ENCODE measurements around the gene CPNE5.

The CPNE5 gene

GRCh38 chr6:36867471-36868224 is 28.4 kb upstream of the CPNE5 start:
- H3K36me3 ChIP-seq (replicated peaks; ENCODE audit: low read depth, low read length): peaks cover 59% of the 10 kb centered on the region
- H2AFZ ChIP-seq (ENCODE audit: low read depth, low read length): no peak overlapping the region
- H3K27me3 ChIP-seq (ENCODE audit: low read depth, low read length): no peaks in the 10 kb centered on the region
- TF ChIP-seq EZH2phosphoT487 (IDR thresholded peaks at IDR 0.05; ENCODE audit: low read depth): no peak
- H3K79me2 ChIP-seq (ENCODE audit: low read length): peaks cover 82% of the 10 kb centered on the region
- 0 out of 2 replicates have a peak, but pooled peaks cover 7% of the 10 kb centered on the region for H4K20me1 ChIP-seq (ENCODE audit: insufficient read depth, low read length)
- no peaks in the 10 kb centered on the region for H3K9me3 ChIP-seq (ENCODE audit: insufficient read depth, low read length)
- H3K4me3 ChIP-seq (ENCODE audit: low read length): no peak overlapping the region
- H3K4me1 ChIP-seq (ENCODE audit: low read length): no peaks in the 10 kb centered on the region
- H3K27ac ChIP-seq (ENCODE audit: low read length): no peak overlapping the region
- no peak overlapping the region for H3K4me2 ChIP-seq (ENCODE audit: low read length)
- H3K9ac ChIP-seq (ENCODE audit: low read length): no peak overlapping the region

GRCh38 chr6:36865835-36866234 is 26.6 kb upstream of the CPNE5 start:
- Histone ChIP-seq H3K4me3 (ENCODE audit: low read length) (no peak overlapping the region), H3K36me3 (replicated peaks; ENCODE audit: low read depth, low read length) (peaks cover 66% of the 10 kb centered on the region), H2AFZ (ENCODE audit: low read depth, low read length) (no peak overlapping the region), H3K9me3 (ENCODE audit: insufficient read depth, low read length) (no peaks in the 10 kb centered on the region), H3K27ac (ENCODE audit: low read length) (no peak overlapping the region), H3K79me2 (ENCODE audit: low read length) (peaks cover 87% of the 10 kb centered on the region), H3K4me2 (ENCODE audit: low read length) (no peak overlapping the region), H4K20me1 (ENCODE audit: insufficient read depth, low read length) (0 out of 2 replicates have a peak, but pooled peaks cover 7% of the 10 kb centered on the region), H3K4me1 (ENCODE audit: low read length) (no peaks in the 10 kb centered on the region), H3K27me3 (ENCODE audit: low read depth, low read length) (no peaks in the 10 kb centered on the region), H3K9ac (ENCODE audit: low read length) (no peak overlapping the region)
- TF ChIP-seq EZH2phosphoT487 (IDR thresholded peaks at IDR 0.05; ENCODE audit: low read depth) (no peak), CTCF (IDR thresholded peaks at IDR 0.05; ENCODE audit: low read depth, low read length) (no peak)

GRCh38 chr6:36863670-36864540 is 24.7 kb upstream of the CPNE5 start:
- no peak for TF ChIP-seq EZH2phosphoT487 (IDR thresholded peaks at IDR 0.05; ENCODE audit: low read depth)
- TF ChIP-seq CTCF (IDR thresholded peaks at IDR 0.05; ENCODE audit: low read depth, low read length): no peak
- no peak overlapping the region for H3K27ac ChIP-seq (ENCODE audit: low read length)
- no peak overlapping the region for H3K9ac ChIP-seq (ENCODE audit: low read length)
- no peaks in the 10 kb centered on the region for H3K9me3 ChIP-seq (ENCODE audit: insufficient read depth, low read length)
- H2AFZ ChIP-seq (ENCODE audit: low read depth, low read length): no peak overlapping the region
- H3K4me2 ChIP-seq (ENCODE audit: low read length): no peak overlapping the region
- no peak overlapping the region for H3K4me3 ChIP-seq (ENCODE audit: low read length)
- peaks cover 90% of the 10 kb centered on the region for H3K79me2 ChIP-seq (ENCODE audit: low read length)
- H4K20me1 ChIP-seq (ENCODE audit: insufficient read depth, low read length): 0 out of 2 replicates have a peak, but pooled peaks cover 7% of the 10 kb centered on the region
- no peaks in the 10 kb centered on the region for H3K4me1 ChIP-seq (ENCODE audit: low read length)
- H3K27me3 ChIP-seq (ENCODE audit: low read depth, low read length): no peaks in the 10 kb centered on the region
- H3K36me3 ChIP-seq (replicated peaks; ENCODE audit: low read depth, low read length): peaks cover 73% of the 10 kb centered on the region

DNA sequence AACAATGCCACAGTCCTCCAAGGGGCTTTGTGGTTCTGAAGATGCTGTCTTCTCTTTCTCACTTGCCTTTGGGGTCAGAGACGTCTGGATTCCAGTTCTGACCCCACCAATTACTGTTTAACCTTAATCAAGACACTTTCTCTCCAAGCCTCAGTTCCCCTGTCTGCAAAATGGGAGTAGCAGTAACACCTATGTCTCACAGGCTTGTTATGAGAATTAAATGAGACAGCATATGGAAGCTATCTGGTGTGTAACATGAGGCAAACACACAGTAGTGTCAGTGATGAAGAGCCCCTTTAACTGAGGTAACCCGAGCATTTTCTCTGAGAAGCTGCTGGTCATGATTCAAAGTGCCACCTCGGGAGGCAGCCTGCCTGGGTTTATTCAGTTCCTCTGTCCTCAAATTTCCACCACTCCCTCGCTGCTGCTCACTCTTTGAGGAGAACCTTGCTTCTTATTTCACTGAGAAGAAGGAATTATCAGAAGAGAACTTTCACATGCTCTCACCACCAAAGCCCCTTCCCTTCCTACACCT is 23.7 kb upstream of the CPNE5 start:
- TF ChIP-seq CTCF (IDR thresholded peaks at IDR 0.05; ENCODE audit: low read depth, low read length): no peak
- no peak for TF ChIP-seq EZH2phosphoT487 (IDR thresholded peaks at IDR 0.05; ENCODE audit: low read depth)
- Histone ChIP-seq H2AFZ (ENCODE audit: low read depth, low read length) (no peak overlapping the region), H3K79me2 (ENCODE audit: low read length) (peaks cover 90% of the 10 kb centered on the region), H3K4me2 (ENCODE audit: low read length) (no peak overlapping the region), H4K20me1 (ENCODE audit: insufficient read depth, low read length) (peaks cover 13% of the 10 kb centered on the region; the same call in 1 of the 2 replicates), H3K27me3 (ENCODE audit: low read depth, low read length) (no peaks in the 10 kb centered on the region), H3K9ac (ENCODE audit: low read length) (no peak overlapping the region), H3K4me1 (ENCODE audit: low read length) (no peaks in the 10 kb centered on the region), H3K36me3 (replicated peaks; ENCODE audit: low read depth, low read length) (peaks cover 79% of the 10 kb centered on the region), H3K4me3 (ENCODE audit: low read length) (no peak overlapping the region), H3K9me3 (ENCODE audit: insufficient read depth, low read length) (no peaks in the 10 kb centered on the region), H3K27ac (ENCODE audit: low read length) (no peak overlapping the region)

Data from OCI-LY3 (cell line).